ENCODE data around the gene TICAM2. TPM values are rescaled to one million over a fixed set of nuclear protein-coding genes. Genes with fewer than 3 reads are reported as not detected.

The TICAM2 gene
- total and polyA plus RNA-seq, 2 of the 8 experiments (the other 6 are each of a cell fraction or from before 2014, with no cell fraction given), result 0.02 TPM; not detected in 1

GRCh38 chr5:115568668-115569067, 33.6 kb downstream of the TICAM2 start:
- Histone ChIP-seq H2BK20ac (ENCODE audit: low read length) (no peak overlapping the region), H3K4me1 (replicated peaks in 1 of 4; ENCODE audit: control insufficient read depth in 3 of 4, insufficient read depth in 4 of 4, low read length in 3 of 4) (no peaks in the 10 kb centered on the region), H2BK5ac (ENCODE audit: low read depth, low read length) (no peak overlapping the region), H3K18ac (ENCODE audit: extremely low read depth, low read length) (no peak overlapping the region), H4K91ac (replicated peaks; ENCODE audit: insufficient read length, low read length) (no peak overlapping the region), H2AK5ac (ENCODE audit: low read depth, low read length) (no peak overlapping the region), H2BK15ac (ENCODE audit: low read length) (no peak overlapping the region), H3K79me1 (ENCODE audit: low read depth, low read length) (no peaks in the 10 kb centered on the region), H3K4me2 (ENCODE audit: insufficient read depth in 1 of 2, low read depth in 2 of 2, low read length in 2 of 2) (no peak overlapping the region), H3K4me3 (ENCODE audit: extremely low read depth in 1 of 4, insufficient read depth in 2 of 4, low read depth in 3 of 4, low read length in 4 of 4) (no peak overlapping the region), H3K27ac (ENCODE audit: low read depth, low read length) (no peak overlapping the region), H2AFZ (ENCODE audit: low read length) (no peak overlapping the region), H3K14ac (ENCODE audit: insufficient read length) (no peak overlapping the region), H3K9me3 (ENCODE audit: insufficient read depth in 2 of 2, low read depth in 1 of 2, low read length in 1 of 2) (no peaks in the 10 kb centered on the region), H3K23me2 (ENCODE audit: low read depth, low read length) (no peaks in the 10 kb centered on the region), H3K27me3 (replicated peaks in 1 of 4; ENCODE audit: control insufficient read depth in 3 of 4, extremely low read depth in 1 of 4, insufficient read depth in 3 of 4, low read length in 3 of 4) (no peaks in the 10 kb centered on the region), H4K5ac (ENCODE audit: insufficient read length, low read depth, low read length) (no peak overlapping the region), H2BK120ac (replicated peaks; ENCODE audit: low read depth, low read length) (no peak overlapping the region), H3K23ac (ENCODE audit: insufficient read length) (no peak overlapping the region), H3K79me2 (ENCODE audit: control insufficient read depth in 1 of 2, insufficient read depth in 2 of 2, low read length in 2 of 2) (no peaks in the 10 kb centered on the region), H2BK12ac (ENCODE audit: low read depth, low read length) (no peak overlapping the region), H3K56ac (replicated peaks; ENCODE audit: insufficient read length, low read depth, low read length) (no peak overlapping the region), H3K36me3 (ENCODE audit: control insufficient read depth in 2 of 4, insufficient read depth in 4 of 4, low read length in 3 of 4) (no peaks in the 10 kb centered on the region), H4K8ac (ENCODE audit: extremely low read depth, insufficient read depth, low read length) (no peak overlapping the region), H3K9ac (replicated peaks in 1 of 4; ENCODE audit: extremely low read depth in 1 of 4, low read depth in 3 of 4, low read length in 3 of 4) (no peak overlapping the region), H3K4ac (replicated peaks; ENCODE audit: insufficient read length, low read depth, low read length) (no peak overlapping the region), H4K20me1 (replicated peaks in 1 of 2; ENCODE audit: control insufficient read depth in 1 of 2, insufficient read depth in 2 of 2, low read length in 2 of 2) (no peaks in the 10 kb centered on the region)
- ChIA-PET CTCF (ENCODE audit: partially characterized antibody) (no interaction called here), POLR2A (ENCODE audit: partially characterized antibody) (interaction anchor here (1.2 kb wide), 1 partner anchor 24 kb away, joined by 4 read pairs; the partner anchor contains the start of gene FEM1C)
- WGBS, 2 experiments (ENCODE audit: extremely low coverage in 1 of 2, insufficient coverage in 1 of 2, insufficient read length in 1 of 2, insufficient replicate concordance in 2 of 2, low coverage in 1 of 2, low lambda C conversion rate in 2 of 2, missing lambda C conversion rate in 1 of 2), result 83% methylated on average over 1 of the region's 1 CpG; no CpG with 5 or more reads in 1 of the 2 experiments
- DNase-seq (ENCODE audit: low read depth in 1 of 2, low spot score in 2 of 2), result no peak
- no peak for FAIRE-seq
- TF ChIP-seq TAF7 (optimal IDR thresholded peaks at IDR 0.05; ENCODE audit: borderline replicate concordance, low read depth, low read length) (no peak), RXRA (IDR thresholded peaks at IDR 0.05; ENCODE audit: insufficient read depth, low read depth, low read length) (no peak), BACH1 (IDR thresholded peaks at IDR 0.05; ENCODE audit: low read length) (no peak), SRF (IDR thresholded peaks at IDR 0.05; ENCODE audit: low read depth, low read length) (no peak), SP4 (IDR thresholded peaks at IDR 0.05; ENCODE audit: low read length) (no peak), CREB1 (IDR thresholded peaks at IDR 0.05) (no peak), E2F6 (IDR thresholded peaks at IDR 0.05) (no peak), BRCA1 (IDR thresholded peaks at IDR 0.05; ENCODE audit: low read depth, low read length) (no peak), SP1 (IDR thresholded peaks at IDR 0.05; ENCODE audit: low read depth, low read length) (no peak), POU5F1 (IDR thresholded peaks at IDR 0.05; ENCODE audit: low read depth, low read length) (no peak), MAFK (IDR thresholded peaks at IDR 0.05; ENCODE audit: low read depth, low read length) (no peak), JUN (IDR thresholded peaks at IDR 0.05; ENCODE audit: low read depth, low read length) (no peak), ASH2L (IDR thresholded peaks at IDR 0.05; ENCODE audit: low read length) (no peak), KDM4A (IDR thresholded peaks at IDR 0.05; ENCODE audit: low read depth, low read length, severe bottlenecking) (no peak), HDAC6 (IDR thresholded peaks at IDR 0.05; ENCODE audit: low read depth, low read length) (no peak), CBX5 (IDR thresholded peaks at IDR 0.05; ENCODE audit: low read depth, low read length) (no peak)

All from H1 (cell line).